Measurements from ENCODE around the gene WFDC1. TPM values are rescaled to one million over a fixed set of nuclear protein-coding genes. Genes with fewer than 3 reads are reported as not detected.
"Not testable (repeated sequence)": the region's sequence is repeated elsewhere in the genome, so short reads cannot be mapped to it uniquely, and the experiment has no call there.

WFDC1 gene
- polyA plus RNA-seq, 1 donor from 2014 or later = not detected

- Mint-ChIP-seq H3K4me1 (no peaks in the 10 kb centered on the region), H3K36me3 (no peaks in the 10 kb centered on the region), H3K9me3 (peaks cover 4 to 20% (median 13%) of the 10 kb centered on the region in 3 donors), H3K4me3 (no peak overlapping the region), H3K27me3 (peaks cover 6% of the 10 kb centered on the region), H3K27ac (no peak overlapping the region)
These were observed 44.6 kb downstream of the WFDC1 start for GRCh38 chr16:84339311-84339710.

GRCh38 chr16:84339766-84340165, 45.1 kb downstream of the WFDC1 start:
- Mint-ChIP-seq H3K4me1 (no peaks in the 10 kb centered on the region), H3K9me3 (peaks cover 4 to 20% (median 13%) of the 10 kb centered on the region in 3 donors), H3K27ac (no peak overlapping the region), H3K4me3 (no peak overlapping the region), H3K36me3 (no peaks in the 10 kb centered on the region), H3K27me3 (peaks cover 6% of the 10 kb centered on the region)

DNA sequence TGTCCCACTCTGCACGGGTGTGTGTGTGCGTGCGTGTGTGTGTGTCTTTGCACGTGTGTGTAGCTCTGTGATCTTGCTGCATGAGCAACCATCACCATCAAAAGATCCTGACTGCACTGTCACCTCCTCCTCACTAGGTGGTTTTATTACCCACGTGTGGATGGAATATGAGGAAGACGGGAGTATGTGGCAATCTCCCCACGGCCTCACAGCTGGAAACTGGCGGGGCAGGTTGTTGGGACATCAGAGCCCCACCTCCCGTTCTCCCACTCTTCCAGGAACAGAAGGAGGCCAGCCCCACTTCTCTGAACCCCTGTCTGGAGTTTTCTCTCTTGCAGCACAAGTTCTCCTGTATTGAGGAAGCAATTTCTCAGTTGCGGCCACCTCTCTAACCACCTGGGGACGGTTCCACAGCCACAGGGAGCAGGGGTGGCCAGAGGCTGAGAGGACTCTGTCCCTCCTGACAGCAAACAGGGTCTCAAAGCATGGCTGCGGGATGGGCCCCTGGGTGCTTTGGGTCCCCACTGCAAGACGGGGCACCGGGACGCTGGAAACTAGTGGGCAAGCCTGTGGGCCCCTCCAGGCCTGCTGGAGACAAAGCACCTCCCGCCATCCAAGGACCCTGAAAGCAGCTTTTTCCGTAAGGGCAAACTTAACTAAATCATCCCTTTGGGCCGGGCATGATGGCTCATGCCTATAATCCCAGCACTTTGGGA, 45.8 kb downstream of the WFDC1 start:
- peaks cover 2 to 14% (median 9%) of the 10 kb centered on the region in 3 donors for H3K9me3 Mint-ChIP-seq
- no peak overlapping the region for H3K27ac Mint-ChIP-seq
- peaks cover 6% of the 10 kb centered on the region for H3K27me3 Mint-ChIP-seq
- H3K36me3 Mint-ChIP-seq = no peaks in the 10 kb centered on the region
- no peaks in the 10 kb centered on the region for H3K4me1 Mint-ChIP-seq
- H3K4me3 Mint-ChIP-seq = no peak overlapping the region

- H3K27me3 Mint-ChIP-seq = peaks cover 6% of the 10 kb centered on the region
- H3K9me3 Mint-ChIP-seq = peaks cover 0 to 8% (median 7%) of the 10 kb centered on the region in 3 donors
- no peaks in the 10 kb centered on the region for H3K36me3 Mint-ChIP-seq
- H3K4me3 Mint-ChIP-seq = no peak overlapping the region
- H3K4me1 Mint-ChIP-seq = no peaks in the 10 kb centered on the region
- no peak overlapping the region for H3K27ac Mint-ChIP-seq
These were observed 47.0 kb downstream of the WFDC1 start for GRCh38 chr16:84341528-84342295.

GRCh38 chr16:84343800-84344199, 49.1 kb downstream of the WFDC1 start:
- not testable (repeated sequence) for H3K4me3 Mint-ChIP-seq, H3K4me1 Mint-ChIP-seq, H3K9me3 Mint-ChIP-seq, H3K27ac Mint-ChIP-seq, H3K27me3 Mint-ChIP-seq, H3K36me3 Mint-ChIP-seq

- Mint-ChIP-seq H3K4me3 (no peak overlapping the region), H3K4me1 (no peaks in the 10 kb centered on the region), H3K27me3 (peaks cover 7% of the 10 kb centered on the region), H3K9me3 (no peaks in the 10 kb centered on the region), H3K27ac (no peak overlapping the region), H3K36me3 (no peaks in the 10 kb centered on the region)
These were observed 50.1 kb downstream of the WFDC1 start for GRCh38 chr16:84344781-84345180.

GRCh38 chr16:84347161-84347560, 52.5 kb downstream of the WFDC1 start:
- H3K4me1 Mint-ChIP-seq = no peaks in the 10 kb centered on the region
- no peak overlapping the region for H3K27ac Mint-ChIP-seq
- no peaks in the 10 kb centered on the region for H3K36me3 Mint-ChIP-seq
- peaks cover 7% of the 10 kb centered on the region for H3K27me3 Mint-ChIP-seq
- H3K4me3 Mint-ChIP-seq = no peak overlapping the region
- no peaks in the 10 kb centered on the region for H3K9me3 Mint-ChIP-seq

DNA sequence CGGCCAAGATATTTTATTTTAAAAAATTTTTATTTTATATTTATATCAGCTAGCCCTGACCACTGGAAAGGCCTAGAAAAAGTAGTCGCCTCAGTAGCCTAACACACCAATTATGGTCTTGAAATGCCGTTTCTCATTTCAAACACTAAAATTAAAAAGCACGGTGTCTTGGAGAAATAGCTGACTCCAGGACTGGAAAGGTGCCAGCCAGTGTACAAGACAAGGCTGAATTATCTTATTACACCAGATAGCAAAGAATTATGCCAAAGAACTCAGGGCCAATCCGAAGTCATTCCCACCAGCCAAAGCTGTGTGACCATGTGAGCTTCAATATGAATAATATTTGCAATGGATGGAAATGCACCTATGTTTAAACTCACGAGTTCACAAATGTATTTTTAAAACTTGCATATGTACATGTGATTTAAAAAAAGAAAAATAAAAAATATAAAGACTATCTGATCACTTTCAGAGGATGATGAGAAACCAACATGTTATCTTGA, 53.8 kb downstream of the WFDC1 start:
- Mint-ChIP-seq H3K9me3 (no peaks in the 10 kb centered on the region), H3K4me3 (no peak overlapping the region), H3K36me3 (no peaks in the 10 kb centered on the region), H3K27me3 (peaks cover 9% of the 10 kb centered on the region), H3K4me1 (no peaks in the 10 kb centered on the region), H3K27ac (no peak overlapping the region)

GRCh38 chr16:84349862-84350684, 55.4 kb downstream of the WFDC1 start:
- Mint-ChIP-seq H3K27me3 (peaks cover 9% of the 10 kb centered on the region), H3K9me3 (no peaks in the 10 kb centered on the region), H3K27ac (no peak overlapping the region), H3K4me3 (peak overlapping the region in 1 of 4 donors; percentile 45), H3K36me3 (no peaks in the 10 kb centered on the region), H3K4me1 (no peaks in the 10 kb centered on the region)

- H3K27ac Mint-ChIP-seq = no peak overlapping the region
- H3K4me1 Mint-ChIP-seq = no peaks in the 10 kb centered on the region
- no peaks in the 10 kb centered on the region for H3K36me3 Mint-ChIP-seq
- H3K9me3 Mint-ChIP-seq = no peaks in the 10 kb centered on the region
- peaks cover 9% of the 10 kb centered on the region for H3K27me3 Mint-ChIP-seq
- H3K4me3 Mint-ChIP-seq = no peak overlapping the region
These were observed 56.2 kb downstream of the WFDC1 start for GRCh38 chr16:84350685-84351400.

DNA sequence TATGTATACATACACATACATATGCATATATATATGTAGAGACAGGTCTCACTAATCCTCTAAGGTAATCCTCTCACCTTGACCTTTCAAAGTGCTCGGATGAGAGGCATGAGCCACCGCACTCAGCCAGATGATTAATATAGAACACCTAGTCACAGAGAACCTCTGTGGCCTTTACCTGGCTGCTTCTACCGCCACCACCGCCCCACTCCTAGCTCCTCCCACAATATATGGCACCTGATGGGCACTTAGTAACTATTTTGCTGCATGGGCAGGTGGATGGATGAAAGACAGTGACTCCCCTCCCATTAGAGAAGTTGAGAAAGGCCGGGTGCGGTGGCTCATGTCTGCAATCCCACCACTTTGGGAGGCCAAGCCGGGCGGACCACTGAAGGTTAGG, 57.0 kb downstream of the WFDC1 start:
- no peak overlapping the region for H3K27ac Mint-ChIP-seq
- no peaks in the 10 kb centered on the region for H3K9me3 Mint-ChIP-seq
- H3K27me3 Mint-ChIP-seq = peaks cover 10% of the 10 kb centered on the region
- H3K4me3 Mint-ChIP-seq = no peak overlapping the region
- H3K4me1 Mint-ChIP-seq = no peaks in the 10 kb centered on the region
- H3K36me3 Mint-ChIP-seq = no peaks in the 10 kb centered on the region

- H3K9me3 Mint-ChIP-seq = no peaks in the 10 kb centered on the region
- H3K27me3 Mint-ChIP-seq = peaks cover 14% of the 10 kb centered on the region
- H3K4me1 Mint-ChIP-seq = no peaks in the 10 kb centered on the region
- no peaks in the 10 kb centered on the region for H3K36me3 Mint-ChIP-seq
- no peak overlapping the region for H3K4me3 Mint-ChIP-seq
- no peak overlapping the region for H3K27ac Mint-ChIP-seq
These were observed 59.6 kb downstream of the WFDC1 start for GRCh38 chr16:84354306-84354705.

DNA sequence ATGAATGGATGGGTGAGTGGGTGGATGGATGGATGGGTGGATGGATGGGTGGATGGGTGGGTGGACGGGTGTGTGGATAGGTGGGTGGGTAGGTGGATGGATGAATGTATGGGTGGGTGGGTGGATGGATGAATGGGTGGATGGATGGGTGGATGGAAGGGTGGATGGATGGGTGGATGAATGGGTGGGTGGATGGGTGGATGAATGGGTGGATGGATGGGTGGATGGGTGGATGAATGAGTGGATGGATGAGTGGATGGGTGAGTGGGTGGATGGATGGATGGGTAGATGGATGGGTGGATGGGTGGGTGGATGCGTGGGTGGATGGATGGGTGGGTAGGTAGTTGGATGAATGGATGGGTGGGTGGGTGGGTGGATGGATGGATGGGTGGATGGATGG, 60.5 kb downstream of the WFDC1 start:
- peaks cover 14% of the 10 kb centered on the region for H3K27me3 Mint-ChIP-seq
- H3K4me1 Mint-ChIP-seq = no peaks in the 10 kb centered on the region
- H3K27ac Mint-ChIP-seq = no peak overlapping the region
- H3K9me3 Mint-ChIP-seq = no peaks in the 10 kb centered on the region
- no peaks in the 10 kb centered on the region for H3K36me3 Mint-ChIP-seq
- H3K4me3 Mint-ChIP-seq = no peak overlapping the region

GRCh38 chr16:84356176-84356575, 61.5 kb downstream of the WFDC1 start:
- no peak overlapping the region for H3K27ac Mint-ChIP-seq
- H3K27me3 Mint-ChIP-seq = peaks cover 14% of the 10 kb centered on the region
- no peaks in the 10 kb centered on the region for H3K9me3 Mint-ChIP-seq
- H3K36me3 Mint-ChIP-seq = no peaks in the 10 kb centered on the region
- H3K4me3 Mint-ChIP-seq = no peak overlapping the region
- H3K4me1 Mint-ChIP-seq = no peaks in the 10 kb centered on the region
